Osteoblast (primary cell): Measurements from ENCODE around the gene FBXL19. TPM values are rescaled to one million over a fixed set of nuclear protein-coding genes. Genes with fewer than 3 reads are reported as not detected.
"Not testable (repeated sequence)": the region's sequence is repeated elsewhere in the genome, so short reads cannot be mapped to it uniquely, and the experiment has no call there.

ENCODE experiments used
- DNase-seq: peaks from one replicate; pipeline ENCODE4 v3.0.0; 2011; ENCODE audit warnings: low spot score, mixed read lengths; ENCODE audit not compliant: insufficient read length; ENCODE audit errors: missing footprints
- H2AFZ ChIP-seq: 2 replicates; pipeline ENCODE4 v1.6.0; 2011; ENCODE audit warnings: mild to moderate bottlenecking, low read length
- H3K27ac ChIP-seq: 2 replicates; pipeline ENCODE4 v1.5.1; 2011; ENCODE audit warnings: mild to moderate bottlenecking, low read depth, low read length, moderate library complexity
- H3K27me3 ChIP-seq: 2 replicates; pipeline ENCODE4 v1.6.0; 2012; ENCODE audit warnings: mild to moderate bottlenecking, control low read depth, inconsistent platforms, low read length, moderate library complexity; ENCODE audit not compliant: insufficient read depth
- H3K36me3 ChIP-seq: 2 replicates; pipeline ENCODE4 v1.5.1; 2011; ENCODE audit warnings: mild to moderate bottlenecking, low read length, control low read depth, moderate library complexity; ENCODE audit not compliant: insufficient read depth
- H3K4me1 ChIP-seq: 2 replicates; pipeline ENCODE4 v1.5.1; 2011; ENCODE audit warnings: mild to moderate bottlenecking, low read length, control low read depth, moderate library complexity; ENCODE audit not compliant: insufficient read depth
- H3K4me2 ChIP-seq: 2 replicates; pipeline ENCODE4 v1.6.0; 2011; ENCODE audit warnings: mild to moderate bottlenecking, low read length; ENCODE audit not compliant: insufficient read depth
- H3K4me3 ChIP-seq: fragments of 200-600 bp; sonication (generic); 3 replicates; pipeline ENCODE4 v1.5.1; 2012; ENCODE audit warnings: mild to moderate bottlenecking, low read length, inconsistent platforms; ENCODE audit not compliant: insufficient read depth
- H3K79me2 ChIP-seq: 2 replicates; pipeline ENCODE4 v1.6.0; 2012; ENCODE audit warnings: mild to moderate bottlenecking, low read length, control low read depth, inconsistent platforms; ENCODE audit not compliant: insufficient read depth
- H3K9me3 ChIP-seq: 2 replicates; pipeline ENCODE4 v1.5.1; 2011; ENCODE audit warnings: low read depth, low read length, control low read depth
- H4K20me1 ChIP-seq: 2 replicates; pipeline ENCODE4 v1.6.0; 2012; ENCODE audit warnings: mild to moderate bottlenecking, low read length, control low read depth; ENCODE audit not compliant: insufficient read depth
- CTCF ChIP-seq: IDR thresholded peaks from 2 replicates; pipeline ENCODE4 v1.5.1; 2011; ENCODE audit warnings: mild to moderate bottlenecking, low read depth, low read length, moderate library complexity; ENCODE audit errors: extremely low read depth
- total RNA-seq: library from RNA; depleted of rRNA; stranded (reverse); fragments of >200 nt; gene quantifications from 2 replicates; pipeline ENCODE4 v1.2.3, GENCODE V29; 2012

Gene FBXL19
- total RNA-seq, 1 donor = 14.5 TPM

GRCh38 chr16:30888856-30889499, 34.4 kb upstream of the FBXL19 start:
- no peak overlapping the region for H2AFZ ChIP-seq
- no peak overlapping the region for H3K4me3 ChIP-seq
- peak; percentile 30 for DNase-seq
- H3K9me3 ChIP-seq = no peaks in the 10 kb centered on the region
- peaks cover 18% of the 10 kb centered on the region for H3K79me2 ChIP-seq
- no peaks in the 10 kb centered on the region for H4K20me1 ChIP-seq
- H3K4me1 ChIP-seq = peaks cover 6% of the 10 kb centered on the region
- TF ChIP-seq CTCF = no peak
- H3K27ac ChIP-seq = no peak overlapping the region
- peaks cover 32% of the 10 kb centered on the region for H3K36me3 ChIP-seq
- H3K27me3 ChIP-seq = no peaks in the 10 kb centered on the region
- H3K4me2 ChIP-seq = no peak overlapping the region

- peaks cover 18% of the 10 kb centered on the region for H3K79me2 ChIP-seq
- no peak overlapping the region for H2AFZ ChIP-seq
- H3K27me3 ChIP-seq = no peaks in the 10 kb centered on the region
- no peak overlapping the region for H3K4me3 ChIP-seq
- no peak overlapping the region for H3K27ac ChIP-seq
- H3K36me3 ChIP-seq = peaks cover 29% of the 10 kb centered on the region
- peaks cover 12% of the 10 kb centered on the region for H3K4me1 ChIP-seq
- DNase-seq = peak; percentile 51
- no peak for TF ChIP-seq CTCF
- H3K4me2 ChIP-seq = no peak overlapping the region
- no peaks in the 10 kb centered on the region for H4K20me1 ChIP-seq
- no peaks in the 10 kb centered on the region for H3K9me3 ChIP-seq
These were observed 33.7 kb upstream of the FBXL19 start for GRCh38 chr16:30889721-30890120.

- not testable (repeated sequence) for DNase-seq, H3K4me2 ChIP-seq, H3K9me3 ChIP-seq, H2AFZ ChIP-seq, H3K27me3 ChIP-seq, H3K4me3 ChIP-seq, H4K20me1 ChIP-seq, H3K27ac ChIP-seq
- Histone ChIP-seq H3K36me3 (peaks cover 23% of the 10 kb centered on the region), H3K4me1 (peaks cover 27% of the 10 kb centered on the region), H3K79me2 (peaks cover 18% of the 10 kb centered on the region)
These were observed 32.1 kb upstream of the FBXL19 start for GRCh38 chr16:30891043-30891823.

GRCh38 chr16:30892670-30893416, 30.5 kb upstream of the FBXL19 start:
- H3K9me3 ChIP-seq = no peaks in the 10 kb centered on the region
- peak; percentile 66 for DNase-seq
- no peak overlapping the region for H3K27ac ChIP-seq
- peaks cover 14% of the 10 kb centered on the region for H3K36me3 ChIP-seq
- H3K4me1 ChIP-seq = peaks cover 36% of the 10 kb centered on the region
- H3K4me2 ChIP-seq = peak overlapping the region; percentile 92
- peaks cover 18% of the 10 kb centered on the region for H3K79me2 ChIP-seq
- no peaks in the 10 kb centered on the region for H3K27me3 ChIP-seq
- no peak for TF ChIP-seq CTCF
- H4K20me1 ChIP-seq = no peaks in the 10 kb centered on the region
- H3K4me3 ChIP-seq = peak overlapping the region; percentile 89
- H2AFZ ChIP-seq = no peak overlapping the region
